Endothelial cell of umbilical vein (primary cell): Measurements from ENCODE around the gene MCRIP2.

ENCODE experiments used
- FOS ChIP-seq: IDR thresholded peaks from 2 replicates; pipeline ENCODE4 v1.6.1; 2011; ENCODE audit warnings: mild to moderate bottlenecking, low read length, moderate library complexity, borderline replicate concordance; ENCODE audit not compliant: insufficient read depth
- POLR2A ChIP-seq: IDR thresholded peaks from 2 replicates; pipeline ENCODE4 v1.6.1; 2012; ENCODE audit warnings: low read depth, mild to moderate bottlenecking, control low read depth, low read length
- TF ChIP-seq, protein P1 (sequence below), 2 donors: IDR thresholded peaks; 1 replicate in 1 of 2; 2 replicates in 1 of 2; pipeline ENCODE4 v1.5.1; 2011; ENCODE audit warnings: low read length in 2 of 2, mild to moderate bottlenecking in 2 of 2, moderate library complexity in 2 of 2, control low read depth in 1 of 2, inconsistent platforms in 1 of 2, low read depth in 1 of 2; ENCODE audit not compliant: insufficient read depth in 1 of 2; ENCODE audit errors: extremely low read depth in 1 of 2
- TF ChIP-seq, protein P2 (sequence below): IDR thresholded peaks from 2 replicates; pipeline ENCODE4 v1.6.1; 2011; ENCODE audit not compliant: insufficient read depth, insufficient read length

DNA sequence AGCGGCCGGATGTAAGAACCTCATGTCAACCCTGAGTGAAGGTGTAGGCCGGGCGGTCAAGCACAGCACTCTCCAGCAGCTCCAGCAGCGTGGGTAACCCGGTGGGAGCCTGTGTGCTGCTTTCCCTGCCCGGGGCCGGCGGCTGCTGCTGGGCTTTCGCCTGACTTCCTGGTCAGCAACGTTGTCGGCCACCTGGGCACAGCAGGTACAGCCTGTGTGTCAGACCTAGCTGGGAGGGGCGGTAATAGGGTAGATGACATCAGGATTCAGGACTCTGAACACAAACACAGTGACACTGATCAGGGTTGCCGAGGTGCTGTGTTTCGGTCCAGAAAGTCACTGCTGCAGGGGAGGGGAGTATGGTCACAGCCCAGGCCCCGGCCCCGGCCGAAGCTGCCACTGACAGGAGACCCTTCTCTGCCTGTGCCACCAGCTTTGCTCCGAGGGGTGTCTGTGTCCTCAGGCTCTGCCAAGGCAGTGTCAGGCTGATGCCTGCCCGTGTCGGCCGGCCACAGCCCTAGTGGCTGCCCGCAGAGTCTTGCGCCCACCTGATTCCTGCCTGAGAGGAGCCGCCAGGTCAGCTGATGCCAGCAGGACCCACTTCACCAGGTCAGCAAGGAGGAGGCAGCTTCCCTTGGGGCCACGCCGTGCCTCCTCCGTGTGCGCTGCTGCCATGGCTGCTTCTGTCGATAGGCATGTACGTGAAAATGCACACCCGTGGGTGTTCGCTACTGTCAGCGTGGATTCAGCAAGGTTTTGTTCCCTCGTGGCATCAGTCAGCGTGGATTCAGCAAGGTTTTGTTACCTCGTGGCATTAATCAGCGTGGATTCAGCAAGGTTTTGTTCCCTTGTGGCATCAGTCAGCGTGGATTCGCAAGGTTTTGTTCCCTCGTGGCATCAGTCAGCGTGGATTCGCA lies 42.5 kb upstream of the MCRIP2 start:
- no peak for TF ChIP-seq POLR2A
- TF ChIP-seq, protein P1, sequence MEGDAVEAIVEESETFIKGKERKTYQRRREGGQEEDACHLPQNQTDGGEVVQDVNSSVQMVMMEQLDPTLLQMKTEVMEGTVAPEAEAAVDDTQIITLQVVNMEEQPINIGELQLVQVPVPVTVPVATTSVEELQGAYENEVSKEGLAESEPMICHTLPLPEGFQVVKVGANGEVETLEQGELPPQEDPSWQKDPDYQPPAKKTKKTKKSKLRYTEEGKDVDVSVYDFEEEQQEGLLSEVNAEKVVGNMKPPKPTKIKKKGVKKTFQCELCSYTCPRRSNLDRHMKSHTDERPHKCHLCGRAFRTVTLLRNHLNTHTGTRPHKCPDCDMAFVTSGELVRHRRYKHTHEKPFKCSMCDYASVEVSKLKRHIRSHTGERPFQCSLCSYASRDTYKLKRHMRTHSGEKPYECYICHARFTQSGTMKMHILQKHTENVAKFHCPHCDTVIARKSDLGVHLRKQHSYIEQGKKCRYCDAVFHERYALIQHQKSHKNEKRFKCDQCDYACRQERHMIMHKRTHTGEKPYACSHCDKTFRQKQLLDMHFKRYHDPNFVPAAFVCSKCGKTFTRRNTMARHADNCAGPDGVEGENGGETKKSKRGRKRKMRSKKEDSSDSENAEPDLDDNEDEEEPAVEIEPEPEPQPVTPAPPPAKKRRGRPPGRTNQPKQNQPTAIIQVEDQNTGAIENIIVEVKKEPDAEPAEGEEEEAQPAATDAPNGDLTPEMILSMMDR (IDR thresholded peaks at IDR 0.05; ENCODE audit: extremely low read depth in 1 of 2, insufficient read depth in 1 of 2, low read depth in 1 of 2, low read length in 2 of 2): no peak
- TF ChIP-seq, protein P2, sequence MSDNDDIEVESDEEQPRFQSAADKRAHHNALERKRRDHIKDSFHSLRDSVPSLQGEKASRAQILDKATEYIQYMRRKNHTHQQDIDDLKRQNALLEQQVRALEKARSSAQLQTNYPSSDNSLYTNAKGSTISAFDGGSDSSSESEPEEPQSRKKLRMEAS: no peak
- no peak for TF ChIP-seq FOS
